Measurements from ENCODE around the gene JOSD2.
"Not testable (repeated sequence)": the region's sequence is repeated elsewhere in the genome, so short reads cannot be mapped to it uniquely, and the experiment has no call there.

JOSD2 gene

DNA sequence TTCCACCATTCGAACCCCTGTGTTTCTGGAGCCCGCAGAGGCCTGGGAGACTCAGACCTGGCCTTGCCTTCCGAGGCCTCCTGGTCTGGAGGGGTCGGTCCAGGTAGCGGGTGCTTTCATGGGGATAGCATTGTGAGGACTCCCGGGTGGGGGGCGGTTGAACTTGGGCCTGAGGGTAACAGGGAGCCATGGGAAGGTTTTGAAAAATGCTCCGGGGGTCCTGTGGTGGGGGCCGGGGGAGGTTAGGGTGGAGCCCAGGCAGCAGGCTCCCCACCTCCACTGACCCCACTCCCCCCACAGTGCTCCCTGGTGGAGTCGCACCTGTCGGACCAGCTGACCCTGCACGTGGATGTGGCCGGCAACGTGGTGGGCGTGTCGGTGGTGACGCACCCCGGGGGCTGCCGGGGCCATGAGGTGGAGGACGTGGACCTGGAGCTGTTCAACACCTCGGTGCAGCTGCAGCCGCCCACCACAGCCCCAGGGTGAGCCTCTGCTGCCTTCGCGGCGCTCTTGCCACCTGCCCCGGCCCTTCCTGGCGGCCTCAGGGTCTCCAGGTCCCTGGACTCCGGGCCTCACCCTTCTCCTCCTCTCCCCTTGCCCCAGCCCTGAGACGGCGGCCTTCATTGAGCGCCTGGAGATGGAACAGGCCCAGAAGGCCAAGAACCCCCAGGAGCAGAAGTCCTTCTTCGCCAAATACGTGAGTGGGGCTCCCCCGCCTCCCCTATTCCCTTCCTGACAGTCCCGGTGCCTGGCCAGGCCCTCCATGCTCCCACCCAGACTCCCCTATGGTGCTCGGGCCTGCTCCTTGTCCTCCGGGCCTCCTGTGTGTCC is 30.5 kb downstream of the JOSD2 start:
- Histone ChIP-seq H3K27me3 (ENCODE audit: control insufficient read depth in 1 of 2, insufficient read depth in 2 of 2, low read length in 2 of 2) (no peaks in the 10 kb centered on the region), H3K4me1 (ENCODE audit: control insufficient read depth, insufficient read depth, low read length) (peaks cover 11% of the 10 kb centered on the region), H3K4me3 (ENCODE audit: low read length in 2 of 2) (no peak overlapping the region), H3K9me3 (ENCODE audit: control insufficient read depth in 2 of 2, low read length in 2 of 2) (no peaks in the 10 kb centered on the region), H3K27ac (ENCODE audit: low read length) (no peak overlapping the region), H3K9ac (ENCODE audit: low read length in 2 of 2) (no peak overlapping the region), H3K36me3 (ENCODE audit: control insufficient read depth in 2 of 2, insufficient read depth in 2 of 2, low read length in 2 of 2) (peaks cover 14 to 31% of the 10 kb centered on the region in 2 donors)

GRCh38 chr19:50479761-50480251 is 31.2 kb downstream of the JOSD2 start:
- peaks cover 11% of the 10 kb centered on the region for H3K4me1 ChIP-seq (ENCODE audit: control insufficient read depth, insufficient read depth, low read length)
- no peak overlapping the region for H3K4me3 ChIP-seq (ENCODE audit: low read length in 2 of 2)
- H3K27ac ChIP-seq (ENCODE audit: low read length), result no peak overlapping the region
- peaks cover 14 to 27% of the 10 kb centered on the region in 2 donors for H3K36me3 ChIP-seq (ENCODE audit: control insufficient read depth in 2 of 2, insufficient read depth in 2 of 2, low read length in 2 of 2)
- H3K9me3 ChIP-seq (ENCODE audit: control insufficient read depth in 2 of 2, low read length in 2 of 2), result no peaks in the 10 kb centered on the region
- H3K27me3 ChIP-seq (ENCODE audit: control insufficient read depth in 1 of 2, insufficient read depth in 2 of 2, low read length in 2 of 2), result no peaks in the 10 kb centered on the region
- H3K9ac ChIP-seq (ENCODE audit: low read length in 2 of 2), result no peak overlapping the region

DNA sequence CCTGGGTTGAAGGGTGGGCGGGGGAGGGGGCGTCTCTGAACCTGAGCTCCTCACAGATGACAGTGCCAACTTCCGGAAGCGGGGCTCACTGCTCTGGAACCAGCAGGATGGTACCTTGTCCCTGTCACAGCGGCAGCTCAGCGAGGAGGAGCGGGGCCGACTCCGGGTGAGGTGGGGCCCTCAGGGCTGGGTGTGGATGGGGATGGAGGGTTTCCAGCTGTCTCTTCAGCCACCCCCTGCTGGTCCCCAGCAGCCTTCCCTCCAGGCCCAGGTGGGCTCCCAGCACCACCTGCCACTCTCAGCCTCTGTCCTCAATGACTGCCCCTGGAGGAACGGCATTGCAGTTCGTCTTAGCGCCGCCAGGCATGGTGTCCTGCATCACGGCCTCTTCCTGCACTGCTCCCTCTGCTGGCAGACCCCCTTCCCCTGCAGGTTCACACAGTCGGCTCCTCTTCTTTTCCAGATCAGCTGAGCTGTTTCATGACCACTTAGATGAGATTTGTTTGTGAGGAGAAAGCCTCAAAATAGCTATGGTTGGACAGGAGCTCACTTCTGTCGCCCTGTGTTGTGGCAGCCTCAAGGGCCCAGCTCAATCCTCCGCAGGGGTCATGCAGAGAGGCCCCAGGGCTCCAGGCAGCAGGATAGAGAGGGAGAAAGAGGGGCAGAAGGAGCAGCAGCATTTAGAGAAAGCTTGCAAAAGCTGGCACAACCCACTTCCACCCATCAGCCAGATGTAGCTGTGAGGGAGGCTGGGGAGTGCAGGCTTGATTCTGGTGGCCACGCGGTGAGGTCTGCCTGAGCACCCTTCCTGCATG is 31.9 kb downstream of the JOSD2 start:
- Histone ChIP-seq H3K9ac (ENCODE audit: low read length in 2 of 2) (no peak overlapping the region), H3K36me3 (ENCODE audit: control insufficient read depth in 2 of 2, insufficient read depth in 2 of 2, low read length in 2 of 2) (peaks cover 14 to 24% of the 10 kb centered on the region in 2 donors), H3K27ac (ENCODE audit: low read length) (no peak overlapping the region)

DNA sequence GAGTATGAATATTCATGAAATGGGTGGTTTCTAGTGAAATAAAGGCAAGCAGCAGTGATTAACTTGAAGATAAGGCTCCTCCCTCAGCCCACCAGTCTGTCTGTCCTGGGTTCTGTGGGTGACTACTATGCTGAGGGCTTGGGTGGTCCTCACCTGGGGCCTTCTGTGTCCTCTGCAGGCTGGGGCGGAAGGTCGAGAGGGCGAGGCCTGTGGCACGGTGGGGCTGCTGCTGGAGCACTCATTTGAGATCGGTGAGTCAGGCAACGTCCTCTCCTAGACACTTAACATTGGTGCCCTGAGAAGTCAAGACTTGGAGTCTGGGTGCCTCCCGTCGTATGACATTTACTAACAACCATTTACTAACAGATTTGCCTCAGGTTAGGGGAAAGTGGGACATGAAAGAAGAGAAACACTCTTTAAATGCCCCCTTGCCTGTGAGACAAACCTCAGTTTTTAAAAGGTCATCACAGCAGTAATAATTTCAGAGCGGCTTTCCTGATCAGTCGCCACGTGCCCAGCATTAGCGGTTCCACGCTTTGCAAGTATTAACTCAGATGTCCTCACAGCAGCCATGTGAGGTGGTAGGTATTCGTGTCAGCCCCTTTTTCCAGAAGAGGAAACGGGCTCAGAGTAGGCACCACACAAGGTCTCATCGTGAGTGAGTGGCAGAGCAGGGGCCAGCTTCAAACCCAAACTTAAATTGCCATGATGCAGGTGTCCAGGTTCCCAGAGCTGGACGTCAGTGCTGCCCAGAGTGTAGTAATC is 33.1 kb downstream of the JOSD2 start:
- no peaks in the 10 kb centered on the region for H3K27me3 ChIP-seq (ENCODE audit: control insufficient read depth in 1 of 2, insufficient read depth in 2 of 2, low read length in 2 of 2)
- H3K27ac ChIP-seq (ENCODE audit: low read length), result no peak overlapping the region
- H3K36me3 ChIP-seq (ENCODE audit: control insufficient read depth in 2 of 2, insufficient read depth in 2 of 2, low read length in 2 of 2), result peaks cover 14 to 21% of the 10 kb centered on the region in 2 donors
- H3K9ac ChIP-seq (ENCODE audit: low read length in 2 of 2), result peak overlapping the region in 1 of 2 donors; percentile 36
- H3K9me3 ChIP-seq (ENCODE audit: control insufficient read depth in 2 of 2, low read length in 2 of 2), result no peaks in the 10 kb centered on the region
- peak overlapping the region in 1 of 2 donors; percentile 96 for H3K4me3 ChIP-seq (ENCODE audit: low read length in 2 of 2)
- H3K4me1 ChIP-seq (ENCODE audit: control insufficient read depth, insufficient read depth, low read length), result peaks cover 11% of the 10 kb centered on the region

More for the DNA sequence above, 31.9 kb downstream of the JOSD2 start:
- H3K9me3 ChIP-seq (ENCODE audit: control insufficient read depth in 2 of 2, low read length in 2 of 2), result no peaks in the 10 kb centered on the region
- no peak overlapping the region for H3K4me3 ChIP-seq (ENCODE audit: low read length in 2 of 2)
- peaks cover 11% of the 10 kb centered on the region for H3K4me1 ChIP-seq (ENCODE audit: control insufficient read depth, insufficient read depth, low read length)
- no peaks in the 10 kb centered on the region for H3K27me3 ChIP-seq (ENCODE audit: control insufficient read depth in 1 of 2, insufficient read depth in 2 of 2, low read length in 2 of 2)

- no peaks in the 10 kb centered on the region for H3K9me3 ChIP-seq (ENCODE audit: control insufficient read depth in 2 of 2, low read length in 2 of 2)
- H3K27me3 ChIP-seq (ENCODE audit: control insufficient read depth in 1 of 2, insufficient read depth in 2 of 2, low read length in 2 of 2), result no peaks in the 10 kb centered on the region
- peaks cover 14 to 17% of the 10 kb centered on the region in 2 donors for H3K36me3 ChIP-seq (ENCODE audit: control insufficient read depth in 2 of 2, insufficient read depth in 2 of 2, low read length in 2 of 2)
- H3K4me3 ChIP-seq (ENCODE audit: low read length in 2 of 2), result peak overlapping the region; percentile 96 to 99
- peak overlapping the region; percentile 93 for H3K9ac ChIP-seq (ENCODE audit: low read length in 2 of 2)
- H3K4me1 ChIP-seq (ENCODE audit: control insufficient read depth, insufficient read depth, low read length), result peaks cover 11% of the 10 kb centered on the region
- H3K27ac ChIP-seq (ENCODE audit: low read length), result no peak overlapping the region
Measured at GRCh38 chr19:50476907-50477238, 34.1 kb downstream of the JOSD2 start.

DNA sequence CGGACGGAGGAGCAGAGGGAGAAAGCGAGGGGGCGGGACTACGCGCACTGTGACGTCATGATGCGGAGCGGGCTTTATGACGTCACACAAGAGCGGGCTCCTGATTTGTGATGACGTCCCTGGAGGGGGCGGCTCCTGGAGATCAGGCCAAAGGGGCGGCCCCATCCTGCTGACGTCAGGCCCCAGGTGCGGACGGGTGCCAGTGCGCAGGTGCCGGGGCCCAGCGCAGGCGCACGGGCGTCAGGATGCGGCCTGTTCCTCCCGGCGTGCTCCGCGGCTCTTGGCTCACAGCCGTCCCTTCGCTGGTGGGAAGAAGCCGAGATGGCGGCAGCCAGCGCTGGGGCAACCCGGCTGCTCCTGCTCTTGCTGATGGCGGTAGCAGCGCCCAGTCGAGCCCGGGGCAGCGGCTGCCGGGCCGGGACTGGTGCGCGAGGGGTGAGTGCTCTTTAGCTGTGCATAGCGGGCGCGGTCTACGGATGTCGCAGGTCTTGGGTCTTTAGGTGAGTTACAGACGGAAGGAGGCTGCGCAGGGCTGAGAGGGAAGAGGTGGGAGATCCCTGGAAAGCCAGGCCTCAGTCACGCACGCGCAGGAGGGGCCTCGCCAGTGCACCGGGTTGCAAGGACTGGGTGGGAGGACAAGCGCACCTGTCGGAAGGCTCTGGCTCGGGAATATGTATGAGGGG is 34.6 kb downstream of the JOSD2 start, which contains the start of the genes EMC10 and GARIN5A:
EMC10 (plus strand) TSS at position 284 of the 683 bp plus-strand sequence; CDS start at position 322, 38 bp downstream.
GARIN5A (minus strand) TSS at position 625 of the 683 bp plus-strand sequence; CDS start at position 165, 460 bp downstream.
- Histone ChIP-seq H3K27ac (ENCODE audit: low read length) (peak within 1 kb of the TSS; percentile 58), H3K27me3 (ENCODE audit: control insufficient read depth in 1 of 2, insufficient read depth in 2 of 2, low read length in 2 of 2) (no peaks in the 10 kb centered on the region), H3K4me3 (ENCODE audit: low read length in 2 of 2) (peak within 1 kb of the TSS; percentile 96 to 99), H3K4me1 (ENCODE audit: control insufficient read depth, insufficient read depth, low read length) (peaks cover 11% of the 10 kb centered on the region), H3K9me3 (ENCODE audit: control insufficient read depth in 2 of 2, low read length in 2 of 2) (no peaks in the 10 kb centered on the region), H3K36me3 (ENCODE audit: control insufficient read depth in 2 of 2, insufficient read depth in 2 of 2, low read length in 2 of 2) (peaks cover 11 to 17% of the 10 kb centered on the region in 2 donors), H3K9ac (ENCODE audit: low read length in 2 of 2) (peak within 1 kb of the TSS; percentile 93)

- Histone ChIP-seq H3K27ac (ENCODE audit: low read length) (peak overlapping the region; percentile 58), H3K36me3 (ENCODE audit: control insufficient read depth in 2 of 2, insufficient read depth in 2 of 2, low read length in 2 of 2) (peaks cover 7 to 14% of the 10 kb centered on the region in 2 donors), H3K9me3 (ENCODE audit: control insufficient read depth in 2 of 2, low read length in 2 of 2) (no peaks in the 10 kb centered on the region), H3K4me3 (ENCODE audit: low read length in 2 of 2) (peak overlapping the region; percentile 49 to 96), H3K9ac (ENCODE audit: low read length in 2 of 2) (no peak overlapping the region), H3K4me1 (ENCODE audit: control insufficient read depth, insufficient read depth, low read length) (peaks cover 11% of the 10 kb centered on the region), H3K27me3 (ENCODE audit: control insufficient read depth in 1 of 2, insufficient read depth in 2 of 2, low read length in 2 of 2) (no peaks in the 10 kb centered on the region)
Measured at GRCh38 chr19:50475736-50476223, 35.2 kb downstream of the JOSD2 start.

- no peak overlapping the region for H3K4me3 ChIP-seq (ENCODE audit: low read length in 2 of 2)
- peaks cover 5 to 14% of the 10 kb centered on the region in 2 donors for H3K36me3 ChIP-seq (ENCODE audit: control insufficient read depth in 2 of 2, insufficient read depth in 2 of 2, low read length in 2 of 2)
- no peaks in the 10 kb centered on the region for H3K27me3 ChIP-seq (ENCODE audit: control insufficient read depth in 1 of 2, insufficient read depth in 2 of 2, low read length in 2 of 2)
- H3K27ac ChIP-seq (ENCODE audit: low read length), result no peak overlapping the region
- H3K9ac ChIP-seq (ENCODE audit: low read length in 2 of 2), result no peak overlapping the region
- H3K4me1 ChIP-seq (ENCODE audit: control insufficient read depth, insufficient read depth, low read length), result peaks cover 11% of the 10 kb centered on the region
- H3K9me3 ChIP-seq (ENCODE audit: control insufficient read depth in 2 of 2, low read length in 2 of 2), result no peaks in the 10 kb centered on the region
Measured at GRCh38 chr19:50475101-50475568, 35.9 kb downstream of the JOSD2 start.

DNA sequence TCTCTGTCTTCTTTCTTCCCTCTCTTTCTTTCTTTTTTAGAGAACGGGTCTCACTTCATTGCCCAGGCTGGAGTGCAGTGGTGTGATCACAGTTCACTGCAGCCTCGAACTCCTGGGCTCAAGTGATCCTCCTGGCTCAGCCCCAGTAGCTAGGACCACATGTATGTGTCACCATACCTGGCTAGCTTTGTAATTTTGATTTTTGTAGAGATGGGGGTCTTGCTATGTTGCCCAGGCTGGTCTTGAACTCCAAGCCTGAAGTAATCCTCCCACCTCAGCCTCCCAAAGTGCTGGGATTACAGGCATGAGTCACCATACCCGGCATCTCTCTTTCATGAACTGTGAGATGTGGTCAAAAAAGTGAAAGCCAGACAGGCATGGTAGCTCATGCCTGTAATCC is 37.7 kb downstream of the JOSD2 start:
- not testable (repeated sequence) for H3K27me3 ChIP-seq (ENCODE audit: control insufficient read depth in 1 of 2, insufficient read depth in 2 of 2, low read length in 2 of 2); H3K9ac ChIP-seq (ENCODE audit: low read length in 2 of 2); H3K9me3 ChIP-seq (ENCODE audit: control insufficient read depth in 2 of 2, low read length in 2 of 2); H3K36me3 ChIP-seq (ENCODE audit: control insufficient read depth in 2 of 2, insufficient read depth in 2 of 2, low read length in 2 of 2); H3K4me3 ChIP-seq (ENCODE audit: low read length in 2 of 2); H3K27ac ChIP-seq (ENCODE audit: low read length)
- peaks cover 11% of the 10 kb centered on the region for H3K4me1 ChIP-seq (ENCODE audit: control insufficient read depth, insufficient read depth, low read length)
